Cardiac muscle cell (in vitro differentiated cells and primary cell): ENCODE measurements around the gene CHMP3. TPM values are rescaled to one million over a fixed set of nuclear protein-coding genes. Genes with fewer than 3 reads are reported as not detected.

Experiments used
- DNase-seq, 2 donors: peaks; one replicate each; pipeline versions ENCODE4 v3.0.0 to v3.0.0-alpha.2; 2010 to 2017; ENCODE audit warnings: low read depth in 1 of 2, low spot score in 1 of 2
- H3K27ac ChIP-seq: fragments of 200-600 bp; sonication (generic); 2 replicates; pipeline ENCODE4 v1.5.1; 2016
- H3K27me3 ChIP-seq: fragments of 200-600 bp; sonication (generic); 2 replicates; pipeline ENCODE4 v1.6.0; 2016; ENCODE audit warnings: control low read depth
- H3K36me3 ChIP-seq: fragments of 200-600 bp; sonication (generic); 2 replicates; pipeline ENCODE4 v1.5.1; 2016; ENCODE audit warnings: control low read depth
- H3K4me1 ChIP-seq: fragments of 200-600 bp; sonication (generic); 2 replicates; pipeline ENCODE4 v1.8.1; 2017; ENCODE audit warnings: low read depth, mild to moderate bottlenecking, mixed run types
- H3K4me3 ChIP-seq: fragments of 200-600 bp; sonication (generic); 2 replicates; pipeline ENCODE4 v1.5.1; 2016; ENCODE audit warnings: mild to moderate bottlenecking
- H3K9me3 ChIP-seq: fragments of 200-600 bp; sonication (generic); 2 replicates; pipeline ENCODE4 v1.5.1; 2017; ENCODE audit warnings: low read depth, mild to moderate bottlenecking, control low read depth
- CTCF ChIP-seq: IDR thresholded peaks from 2 replicates; pipeline ENCODE4 v1.5.1; 2012; ENCODE audit warnings: low read depth, mild to moderate bottlenecking, low read length
- polyA plus RNA-seq: library from polyadenylated mRNA; unstranded; fragments of >200 nt; fragmentation: Nextera tagmentation; extraction: Ambion mirVana; gene quantifications from 2 replicates; pipeline ENCODE4 v1.2.1, GENCODE V29; 2016
- total RNA-seq: library from RNA; depleted of rRNA; stranded (reverse); fragments of >200 nt; gene quantifications from 2 replicates; pipeline ENCODE4 v1.2.3, GENCODE V29; 2016

Gene CHMP3
- total and polyA plus RNA-seq, 2 experiments from 2014 or later: 31.1 to 47.4 TPM

- TF ChIP-seq CTCF: no peak
- no peak overlapping the region for H3K4me3 ChIP-seq
- peaks cover 9% of the 10 kb centered on the region for H3K4me1 ChIP-seq
- no peak overlapping the region for H3K27ac ChIP-seq
- no peaks in the 10 kb centered on the region for H3K27me3 ChIP-seq
- no peaks in the 10 kb centered on the region for H3K9me3 ChIP-seq
- DNase-seq: no peak
- peaks cover 4% of the 10 kb centered on the region for H3K36me3 ChIP-seq
These were observed 37.6 kb downstream of the CHMP3 start for GRCh38 chr2:86525421-86526340.

GRCh38 chr2:86523491-86523890 is 39.8 kb downstream of the CHMP3 start:
- H3K9me3 ChIP-seq: no peaks in the 10 kb centered on the region
- peaks cover 9% of the 10 kb centered on the region for H3K4me1 ChIP-seq
- no peaks in the 10 kb centered on the region for H3K36me3 ChIP-seq
- no peak for TF ChIP-seq CTCF
- no peaks in the 10 kb centered on the region for H3K27me3 ChIP-seq
- H3K27ac ChIP-seq: no peak overlapping the region
- H3K4me3 ChIP-seq: no peak overlapping the region
- DNase-seq: no peak

- Histone ChIP-seq H3K4me1 (peaks cover 9% of the 10 kb centered on the region), H3K9me3 (no peaks in the 10 kb centered on the region), H3K27me3 (no peaks in the 10 kb centered on the region), H3K36me3 (no peaks in the 10 kb centered on the region), H3K27ac (no peak overlapping the region), H3K4me3 (no peak overlapping the region)
- DNase-seq: no peak
- TF ChIP-seq CTCF: no peak
These were observed 40.5 kb downstream of the CHMP3 start for GRCh38 chr2:86522711-86523110.

- DNase-seq: no peak
- TF ChIP-seq CTCF: no peak
- Histone ChIP-seq H3K36me3 (no peaks in the 10 kb centered on the region), H3K27me3 (no peaks in the 10 kb centered on the region), H3K9me3 (no peaks in the 10 kb centered on the region), H3K27ac (no peak overlapping the region), H3K4me1 (peaks cover 9% of the 10 kb centered on the region), H3K4me3 (no peak overlapping the region)
These were observed 41.3 kb downstream of the CHMP3 start for GRCh38 chr2:86521922-86522321.

GRCh38 chr2:86520153-86520552 is 43.1 kb downstream of the CHMP3 start:
- TF ChIP-seq CTCF: no peak
- H3K9me3 ChIP-seq: no peaks in the 10 kb centered on the region

More at GRCh38 chr2:86520153-86520552, 43.1 kb downstream of the CHMP3 start:
- DNase-seq: no peak
- H3K27ac ChIP-seq: no peak overlapping the region
- no peaks in the 10 kb centered on the region for H3K27me3 ChIP-seq
- no peak overlapping the region for H3K4me3 ChIP-seq
- H3K36me3 ChIP-seq: no peaks in the 10 kb centered on the region
- H3K4me1 ChIP-seq: no peaks in the 10 kb centered on the region
